Liver (tissue), 3 donors: ENCODE measurements around the gene AMDHD1.

Source experiments
- HNF4A ChIP-seq, 2 donors: conservative IDR thresholded peaks; 2 replicates each; pipeline ENCODE4 v1.6.1; 2016; ENCODE audit warnings: antibody characterized with exemption in 2 of 2, mild to moderate bottlenecking in 2 of 2
- HNF4G ChIP-seq: IDR thresholded peaks from 2 replicates; pipeline ENCODE4 v1.6.1; 2016; ENCODE audit warnings: antibody characterized with exemption
- TAF1 ChIP-seq: conservative IDR thresholded peaks from 2 replicates; pipeline ENCODE4 v1.6.1; 2016; ENCODE audit warnings: antibody characterized with exemption, mild to moderate bottlenecking
- YY1 ChIP-seq: IDR thresholded peaks from 2 replicates; pipeline ENCODE4 v1.6.1; 2016; ENCODE audit warnings: antibody characterized with exemption, mild to moderate bottlenecking
- TF ChIP-seq, protein P1 (sequence below): fragments of 150-350 bp; IDR thresholded peaks from 2 replicates; pipeline ENCODE4 v1.5.1; 2017; ENCODE audit warnings: improper control_type of control experiment, low read depth, low read length; ENCODE audit not compliant: missing input control
- TF ChIP-seq, protein P2 (sequence below): IDR thresholded peaks from 2 replicates; pipeline ENCODE4 v1.6.1; 2016; ENCODE audit warnings: antibody characterized with exemption, mild to moderate bottlenecking
- TF ChIP-seq, protein P3 (sequence below): IDR thresholded peaks from 2 replicates; pipeline ENCODE4 v1.6.1; 2016; ENCODE audit warnings: antibody characterized with exemption
- donor health status: healthy.
- donor health status: healthy.

DNA sequence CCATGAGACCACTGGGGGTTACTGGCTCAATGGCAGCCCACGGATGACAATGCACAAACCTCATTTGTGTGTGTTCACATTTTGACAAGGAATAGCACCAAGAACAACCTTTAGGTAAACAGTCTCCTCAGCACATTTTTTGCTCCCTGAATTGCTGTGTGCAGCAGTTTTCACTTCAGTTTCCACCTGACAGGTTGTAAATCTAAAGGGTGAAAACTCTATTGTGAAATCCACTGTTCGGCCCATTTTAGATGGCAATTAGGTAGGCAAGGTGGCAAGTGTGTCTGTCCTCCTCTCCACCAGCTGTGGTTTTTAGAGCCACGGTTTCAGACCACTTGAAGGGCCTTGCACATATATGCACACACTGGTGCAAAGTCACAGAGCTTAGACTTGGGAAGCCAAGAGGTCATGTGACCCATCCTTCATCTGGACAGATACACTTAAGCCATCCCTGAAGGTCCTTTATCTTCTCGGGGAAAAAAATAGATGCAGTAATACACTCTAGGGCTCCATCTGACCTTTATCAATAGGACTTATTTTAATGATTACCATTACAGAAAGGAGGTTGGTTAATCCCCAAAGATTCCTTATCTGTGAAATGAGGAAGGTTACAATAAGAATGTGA, 29.8 kb downstream of the AMDHD1 start:
- TF ChIP-seq, protein P1, sequence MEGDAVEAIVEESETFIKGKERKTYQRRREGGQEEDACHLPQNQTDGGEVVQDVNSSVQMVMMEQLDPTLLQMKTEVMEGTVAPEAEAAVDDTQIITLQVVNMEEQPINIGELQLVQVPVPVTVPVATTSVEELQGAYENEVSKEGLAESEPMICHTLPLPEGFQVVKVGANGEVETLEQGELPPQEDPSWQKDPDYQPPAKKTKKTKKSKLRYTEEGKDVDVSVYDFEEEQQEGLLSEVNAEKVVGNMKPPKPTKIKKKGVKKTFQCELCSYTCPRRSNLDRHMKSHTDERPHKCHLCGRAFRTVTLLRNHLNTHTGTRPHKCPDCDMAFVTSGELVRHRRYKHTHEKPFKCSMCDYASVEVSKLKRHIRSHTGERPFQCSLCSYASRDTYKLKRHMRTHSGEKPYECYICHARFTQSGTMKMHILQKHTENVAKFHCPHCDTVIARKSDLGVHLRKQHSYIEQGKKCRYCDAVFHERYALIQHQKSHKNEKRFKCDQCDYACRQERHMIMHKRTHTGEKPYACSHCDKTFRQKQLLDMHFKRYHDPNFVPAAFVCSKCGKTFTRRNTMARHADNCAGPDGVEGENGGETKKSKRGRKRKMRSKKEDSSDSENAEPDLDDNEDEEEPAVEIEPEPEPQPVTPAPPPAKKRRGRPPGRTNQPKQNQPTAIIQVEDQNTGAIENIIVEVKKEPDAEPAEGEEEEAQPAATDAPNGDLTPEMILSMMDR = no peak
- TF ChIP-seq YY1 (no peak), TAF1 (no peak), HNF4A (conservative IDR thresholded peaks at IDR 0.05) (no peak), HNF4G (no peak)
- TF ChIP-seq, protein P2, sequence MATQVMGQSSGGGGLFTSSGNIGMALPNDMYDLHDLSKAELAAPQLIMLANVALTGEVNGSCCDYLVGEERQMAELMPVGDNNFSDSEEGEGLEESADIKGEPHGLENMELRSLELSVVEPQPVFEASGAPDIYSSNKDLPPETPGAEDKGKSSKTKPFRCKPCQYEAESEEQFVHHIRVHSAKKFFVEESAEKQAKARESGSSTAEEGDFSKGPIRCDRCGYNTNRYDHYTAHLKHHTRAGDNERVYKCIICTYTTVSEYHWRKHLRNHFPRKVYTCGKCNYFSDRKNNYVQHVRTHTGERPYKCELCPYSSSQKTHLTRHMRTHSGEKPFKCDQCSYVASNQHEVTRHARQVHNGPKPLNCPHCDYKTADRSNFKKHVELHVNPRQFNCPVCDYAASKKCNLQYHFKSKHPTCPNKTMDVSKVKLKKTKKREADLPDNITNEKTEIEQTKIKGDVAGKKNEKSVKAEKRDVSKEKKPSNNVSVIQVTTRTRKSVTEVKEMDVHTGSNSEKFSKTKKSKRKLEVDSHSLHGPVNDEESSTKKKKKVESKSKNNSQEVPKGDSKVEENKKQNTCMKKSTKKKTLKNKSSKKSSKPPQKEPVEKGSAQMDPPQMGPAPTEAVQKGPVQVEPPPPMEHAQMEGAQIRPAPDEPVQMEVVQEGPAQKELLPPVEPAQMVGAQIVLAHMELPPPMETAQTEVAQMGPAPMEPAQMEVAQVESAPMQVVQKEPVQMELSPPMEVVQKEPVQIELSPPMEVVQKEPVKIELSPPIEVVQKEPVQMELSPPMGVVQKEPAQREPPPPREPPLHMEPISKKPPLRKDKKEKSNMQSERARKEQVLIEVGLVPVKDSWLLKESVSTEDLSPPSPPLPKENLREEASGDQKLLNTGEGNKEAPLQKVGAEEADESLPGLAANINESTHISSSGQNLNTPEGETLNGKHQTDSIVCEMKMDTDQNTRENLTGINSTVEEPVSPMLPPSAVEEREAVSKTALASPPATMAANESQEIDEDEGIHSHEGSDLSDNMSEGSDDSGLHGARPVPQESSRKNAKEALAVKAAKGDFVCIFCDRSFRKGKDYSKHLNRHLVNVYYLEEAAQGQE = no peak
- TF ChIP-seq, protein P3, sequence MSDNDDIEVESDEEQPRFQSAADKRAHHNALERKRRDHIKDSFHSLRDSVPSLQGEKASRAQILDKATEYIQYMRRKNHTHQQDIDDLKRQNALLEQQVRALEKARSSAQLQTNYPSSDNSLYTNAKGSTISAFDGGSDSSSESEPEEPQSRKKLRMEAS = no peak
